ENCODE results near the gene RPS27A. TPM values are rescaled to one million over a fixed set of nuclear protein-coding genes. Genes with fewer than 3 reads are reported as not detected.
"Not testable (repeated sequence)": the region's sequence is repeated elsewhere in the genome, so short reads cannot be mapped to it uniquely, and the experiment has no call there.

RPS27A gene
- polyA plus RNA-seq, 1 donor: 1,898 TPM

GRCh38 chr2:55239656-55240222 is 7.3 kb downstream of the RPS27A start:
- DNase-seq: no peak

- not testable (repeated sequence) for DNase-seq
Measured at GRCh38 chr2:55241582-55241981, 9.1 kb downstream of the RPS27A start.

- no peak for DNase-seq
Measured at GRCh38 chr2:55242617-55243016, 10.1 kb downstream of the RPS27A start.

DNA sequence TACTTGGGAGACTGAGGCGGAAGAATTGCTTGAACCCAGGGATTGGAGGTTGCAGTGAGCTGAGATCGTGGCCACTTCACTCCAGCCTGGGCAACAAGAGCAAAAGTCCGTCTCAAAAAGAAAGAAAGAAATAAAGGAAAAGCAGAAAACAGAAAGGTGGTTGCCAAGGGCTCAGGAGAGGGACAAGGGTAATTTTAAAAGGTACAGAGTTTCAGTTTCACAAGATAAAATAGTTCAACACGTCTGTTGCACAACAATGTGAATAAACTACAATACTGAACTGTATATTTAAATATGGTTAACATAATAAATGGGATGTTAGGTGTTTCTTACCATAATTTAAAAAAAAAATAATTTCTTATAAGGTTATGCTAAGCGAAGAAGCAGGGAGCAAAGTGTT is 12.9 kb downstream of the RPS27A start:
- no peak for DNase-seq

- DNase-seq: no peak
Measured at GRCh38 chr2:55247025-55247424, 14.5 kb downstream of the RPS27A start.

GRCh38 chr2:55252832-55253231 is 20.3 kb downstream of the RPS27A start:
- DNase-seq: no peak

DNA sequence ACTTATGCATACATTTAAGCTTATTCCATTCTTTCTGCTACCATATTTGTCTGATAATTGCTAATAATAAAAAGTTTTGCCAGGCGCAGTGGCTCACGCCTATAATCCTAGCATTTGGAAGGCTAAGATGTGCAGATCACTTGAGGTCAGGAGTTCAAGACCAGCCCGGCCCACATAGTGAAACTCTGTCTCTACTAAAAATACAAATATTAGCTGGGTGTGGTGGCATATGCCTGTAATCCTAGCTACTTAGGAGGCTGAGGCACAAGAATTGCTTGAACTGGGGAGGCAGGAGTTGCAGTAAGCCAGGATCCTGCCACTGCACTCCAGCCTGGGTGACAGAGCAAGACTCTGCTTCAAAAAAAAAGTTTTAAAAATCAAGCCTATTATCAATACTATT is 27.1 kb downstream of the RPS27A start:
- DNase-seq: not testable (repeated sequence)

- DNase-seq: no peak
Measured at GRCh38 chr2:55268288-55268906, 35.9 kb downstream of the RPS27A start.

GRCh38 chr2:55268907-55269644 is 36.6 kb downstream of the RPS27A start, which contains the start of gene MTIF2:
TSS of gene MTIF2 (minus strand) at chr2:55269231. CDS start at chr2:55263858, 5,373 bp downstream.
- DNase-seq: peak; percentile 94

GRCh38 chr2:55269645-55269990 is 37.1 kb downstream of the RPS27A start:
- DNase-seq: no peak

- DNase-seq: not testable (repeated sequence)
Measured at GRCh38 chr2:55274346-55274745, 41.9 kb downstream of the RPS27A start.

- no peak for DNase-seq
Measured at GRCh38 chr2:55277310-55277709, 44.8 kb downstream of the RPS27A start.

DNA sequence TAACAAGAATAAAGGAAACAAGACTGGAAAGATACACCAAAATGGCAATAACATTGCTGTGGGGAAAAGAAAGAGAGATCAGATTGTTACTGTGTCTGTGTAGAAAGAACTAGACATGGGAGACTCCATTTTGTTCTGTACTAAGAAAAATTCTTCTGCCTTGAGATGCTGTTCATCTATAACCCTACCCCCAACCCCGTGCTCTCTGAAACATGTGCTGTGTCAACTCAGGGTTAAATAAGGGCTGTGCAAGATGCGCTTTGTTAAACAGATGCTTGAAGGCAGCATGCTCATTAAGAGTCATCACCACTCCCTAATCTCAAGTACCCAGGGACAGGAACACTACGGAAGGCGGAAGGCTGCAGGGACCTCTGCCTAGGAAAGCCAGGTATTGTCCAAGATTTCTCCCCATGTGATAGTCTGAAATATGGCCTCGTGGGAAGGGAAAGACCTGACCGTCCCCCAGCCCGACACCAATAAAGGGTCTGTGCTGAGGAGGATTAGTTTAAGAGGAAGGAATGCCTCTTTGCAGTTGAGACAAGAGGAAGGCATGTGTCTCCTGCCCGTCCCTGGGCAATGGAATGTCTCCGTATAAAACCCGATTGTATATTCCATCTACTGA is 46.8 kb downstream of the RPS27A start:
- DNase-seq: not testable (repeated sequence)

GRCh38 chr2:55279859-55280424 is 47.5 kb downstream of the RPS27A start:
- not testable (repeated sequence) for DNase-seq

- not testable (repeated sequence) for DNase-seq
Measured at GRCh38 chr2:55280851-55281546, 48.5 kb downstream of the RPS27A start.

GRCh38 chr2:55282110-55282917 is 49.8 kb downstream of the RPS27A start:
- DNase-seq: peak; percentile 89

- no peak for DNase-seq
Measured at GRCh38 chr2:55283083-55283482, 50.6 kb downstream of the RPS27A start.

Data from hindlimb muscle (tissue), 1 donor.